NCI-H524 (cell line): Measurements from ENCODE around the gene SMAD6.

Experiments
- DNase-seq, 2 experiments: peaks; one replicate each; lab custom pipeline; 2025; lab: John Stamatoyannopoulos, UW

The SMAD6 gene

GRCh38 chr15:66721020-66721419, 19.0 kb downstream of the SMAD6 start:
- DNase-seq, result no peak

GRCh38 chr15:66721501-66721937, 19.5 kb downstream of the SMAD6 start:
- DNase-seq, result no peak

DNA sequence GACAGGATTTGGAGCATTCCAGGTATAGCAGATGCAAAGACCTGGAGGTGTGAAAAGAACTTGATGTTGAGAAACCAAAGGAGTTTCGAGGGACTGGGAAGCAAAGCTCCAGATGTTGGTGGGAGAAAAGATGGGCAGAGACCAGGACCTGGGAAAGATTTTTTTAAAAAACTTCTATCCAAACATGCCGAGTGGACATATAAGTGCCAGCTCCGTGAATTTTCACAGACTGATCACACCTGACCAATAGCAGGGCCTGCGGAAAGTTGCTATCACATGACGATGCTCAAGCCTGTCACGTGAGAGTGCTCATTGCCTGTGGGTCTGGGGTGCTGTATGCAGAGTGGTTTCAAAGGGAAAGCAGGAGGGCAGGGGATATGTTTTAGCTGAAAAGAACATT, 19.9 kb downstream of the SMAD6 start:
- no peak for DNase-seq

DNA sequence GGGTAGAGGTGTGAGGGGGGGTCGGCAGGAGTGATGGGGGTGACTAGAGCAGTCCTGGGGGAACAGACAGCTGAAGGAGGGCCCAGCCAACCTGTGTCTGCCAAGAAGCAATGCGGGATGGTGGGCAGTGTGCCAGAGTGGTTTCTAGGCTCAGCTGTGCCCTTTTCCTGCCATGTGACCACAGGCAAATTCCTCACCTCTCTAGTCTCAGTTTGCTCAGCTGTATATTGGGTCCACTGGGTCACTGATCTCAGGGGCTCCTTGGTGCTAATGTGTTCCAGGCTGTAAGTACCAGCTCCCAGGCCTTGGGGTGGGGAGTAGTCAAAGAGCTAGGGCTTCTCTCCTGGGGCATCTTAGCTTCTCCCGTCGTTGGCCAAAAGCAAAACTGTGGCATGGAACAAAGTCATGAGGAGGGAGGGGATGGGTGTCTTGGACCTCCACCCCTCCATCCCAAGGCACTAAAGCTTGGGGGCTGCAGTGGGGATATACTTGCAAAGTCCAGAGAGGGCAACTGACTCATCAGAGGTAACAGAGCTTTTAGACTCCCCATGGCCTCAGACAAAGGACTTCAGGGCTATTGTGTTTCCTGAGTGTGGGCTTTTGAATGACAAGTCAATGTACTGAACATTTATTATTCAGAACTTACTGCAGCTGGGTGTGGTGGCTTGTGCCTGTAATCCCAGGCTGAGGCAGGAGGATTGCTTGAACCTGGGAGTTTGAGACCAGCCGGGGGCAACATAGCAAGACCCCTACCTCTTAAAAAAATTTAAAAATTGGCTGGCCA, 20.9 kb downstream of the SMAD6 start:
- no peak for DNase-seq

- DNase-seq, result no peak
Observed at GRCh38 chr15:66723826-66724731, 22.0 kb downstream of the SMAD6 start.

GRCh38 chr15:66724732-66725463, 22.9 kb downstream of the SMAD6 start:
- peak in 1 of 2 experiments; percentile 57 for DNase-seq

- DNase-seq, result peak; percentile 70 to 86
Observed at GRCh38 chr15:66725464-66725785, 23.4 kb downstream of the SMAD6 start.

DNA sequence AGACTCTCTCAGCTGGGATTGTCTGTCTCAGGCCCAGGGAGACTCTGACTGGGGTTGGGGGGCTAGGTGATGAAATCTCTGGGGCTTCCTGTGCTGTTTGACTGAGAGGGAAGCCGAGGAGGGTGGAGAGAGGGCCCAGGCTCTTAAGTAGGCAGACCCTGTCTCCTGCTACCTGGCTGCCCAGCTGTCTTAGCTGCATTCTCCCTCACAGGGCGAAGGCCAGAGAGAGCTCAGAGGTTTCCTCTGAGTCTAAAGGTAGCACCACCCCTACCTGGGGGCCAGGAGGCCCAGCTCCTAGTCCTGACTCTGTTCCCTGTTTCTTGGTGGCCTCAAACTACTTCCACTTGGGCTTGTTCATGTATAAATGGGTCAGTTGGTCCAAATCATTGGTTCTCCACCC, 24.4 kb downstream of the SMAD6 start:
- DNase-seq, result no peak

DNA sequence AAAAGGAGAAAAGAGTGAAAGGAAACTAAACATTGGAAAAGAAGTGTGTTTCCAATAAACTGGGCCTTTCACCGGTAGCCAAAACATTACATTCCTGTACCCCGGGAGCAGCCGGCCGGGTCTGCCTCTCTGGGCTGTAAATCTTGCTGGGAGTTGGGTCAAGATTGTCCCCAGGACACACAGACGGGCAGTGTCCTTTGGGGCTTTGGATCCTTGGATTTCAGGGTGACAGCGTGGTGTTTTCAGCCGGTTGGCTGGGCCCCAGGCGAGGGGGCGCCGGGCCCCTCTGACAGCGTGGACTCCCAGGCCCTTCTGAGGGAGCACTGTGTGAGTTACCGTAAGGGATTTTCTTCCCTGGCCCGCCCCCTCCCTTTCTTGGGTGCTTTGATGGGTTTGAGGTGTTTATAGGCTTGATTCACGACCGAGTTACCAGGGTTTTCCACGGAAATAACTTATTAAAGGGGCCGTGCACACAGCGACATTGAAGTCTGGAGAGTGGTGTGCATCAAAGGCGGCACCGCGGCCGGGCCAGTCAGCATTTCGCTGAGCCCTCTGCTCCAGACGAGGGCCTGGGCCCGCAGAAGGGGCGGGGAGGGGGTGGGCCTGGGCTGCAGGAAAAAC, 27.4 kb downstream of the SMAD6 start:
- no peak for DNase-seq

DNA sequence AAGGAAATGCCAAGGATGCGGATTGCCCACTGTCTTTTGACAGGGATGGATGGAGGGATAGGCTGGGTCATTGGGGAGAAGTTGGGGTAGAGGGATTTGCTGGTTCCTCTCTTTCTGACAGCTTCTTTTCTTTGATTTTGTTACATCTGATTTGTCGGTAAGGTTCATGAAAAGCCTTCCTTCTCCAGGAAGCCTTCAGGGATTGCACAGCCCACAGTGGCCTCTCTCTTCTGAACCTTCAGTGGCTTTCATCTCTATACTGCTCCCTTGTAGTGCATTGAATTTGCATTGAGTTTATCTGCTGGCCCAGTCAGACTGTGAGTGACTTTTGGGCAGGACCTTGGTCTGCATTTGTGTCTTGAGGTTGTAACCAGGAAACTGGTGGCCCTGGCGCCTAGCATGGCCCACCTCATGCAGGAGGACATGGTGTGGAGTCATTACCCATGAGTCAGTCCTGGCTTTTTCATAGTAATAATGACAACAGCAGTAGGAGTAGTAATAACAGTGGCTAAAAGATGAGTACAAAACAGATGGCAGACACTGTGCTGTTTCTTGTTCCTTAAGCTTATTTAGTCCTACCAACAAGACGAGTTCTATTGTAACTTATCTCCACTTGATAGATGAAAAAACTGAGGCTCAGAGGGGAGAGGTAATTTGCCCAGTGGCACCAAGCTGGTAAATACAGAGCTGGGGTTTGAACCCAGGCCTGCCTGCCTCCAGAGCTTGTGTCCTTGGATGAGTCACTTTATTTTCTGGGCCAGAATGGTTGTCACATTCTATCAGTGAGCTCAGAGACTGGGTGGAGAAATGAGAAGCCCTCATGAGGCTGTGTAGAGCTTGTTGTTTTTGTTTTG, 28.4 kb downstream of the SMAD6 start:
- DNase-seq, result no peak

GRCh38 chr15:66733976-66734375, 31.9 kb downstream of the SMAD6 start:
- DNase-seq, result no peak

DNA sequence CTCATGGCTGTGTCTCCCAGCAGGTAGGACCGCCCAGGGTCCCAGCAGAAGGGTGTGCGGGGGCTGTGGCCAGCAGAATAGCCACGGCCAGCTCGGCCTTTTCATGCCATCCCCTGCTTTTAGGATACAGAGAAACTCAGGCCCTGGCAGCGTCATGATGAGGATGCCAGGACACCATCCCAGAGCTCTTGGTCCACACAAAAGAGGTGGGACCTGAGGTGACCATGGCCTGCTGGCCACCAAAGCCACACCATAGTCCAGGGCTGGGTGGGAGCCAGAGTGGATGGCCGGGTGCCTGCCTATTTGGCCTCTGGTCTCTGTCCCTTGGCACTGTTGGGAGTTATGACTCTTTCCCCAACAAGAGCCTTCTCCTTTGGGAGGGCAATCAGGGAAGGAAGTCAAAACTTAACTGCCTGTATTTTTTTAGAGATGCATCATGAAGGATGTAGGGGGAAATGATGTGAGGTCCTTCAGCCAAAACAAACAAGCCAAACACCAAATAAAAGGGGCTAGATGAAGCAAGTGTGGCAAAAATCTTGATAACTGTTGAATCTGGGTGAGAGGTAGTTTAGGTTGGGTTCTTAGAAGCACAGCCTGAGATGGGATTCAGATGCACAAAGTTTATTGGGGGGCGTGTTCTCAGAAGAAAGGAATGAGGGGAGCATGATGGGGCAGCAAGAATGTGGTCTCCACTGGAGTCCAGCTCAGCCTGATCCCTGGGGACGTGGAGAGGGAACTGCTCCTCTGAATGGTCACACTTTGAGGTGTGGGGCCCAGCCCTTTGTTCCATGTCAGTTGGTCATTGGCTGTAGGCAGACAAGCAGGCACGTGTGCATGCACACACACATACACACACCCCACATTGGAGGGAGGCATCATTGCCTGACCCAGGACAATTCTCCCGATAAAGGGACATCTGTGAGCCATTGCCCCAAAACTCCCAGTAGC, 33.2 kb downstream of the SMAD6 start:
- DNase-seq, result no peak

DNA sequence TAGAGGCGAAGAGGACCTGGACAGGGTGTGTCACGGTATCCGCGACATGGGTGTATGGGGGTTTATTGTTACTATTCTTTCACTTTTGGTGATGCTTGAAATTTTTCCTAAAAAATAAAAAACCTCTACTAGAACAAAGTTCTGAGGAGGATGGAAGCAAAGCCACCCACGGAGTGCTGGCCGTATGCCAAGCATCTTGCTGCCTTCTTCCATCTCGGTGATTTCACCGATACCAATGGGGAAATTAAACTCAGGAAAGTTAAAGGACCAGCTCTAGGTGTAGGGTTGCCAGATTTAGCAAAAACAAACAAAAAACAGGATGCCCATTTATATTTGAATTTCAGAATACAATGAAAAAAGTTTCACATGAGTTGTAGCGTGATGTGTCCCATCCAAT, 33.9 kb downstream of the SMAD6 start:
- DNase-seq, result no peak

DNA sequence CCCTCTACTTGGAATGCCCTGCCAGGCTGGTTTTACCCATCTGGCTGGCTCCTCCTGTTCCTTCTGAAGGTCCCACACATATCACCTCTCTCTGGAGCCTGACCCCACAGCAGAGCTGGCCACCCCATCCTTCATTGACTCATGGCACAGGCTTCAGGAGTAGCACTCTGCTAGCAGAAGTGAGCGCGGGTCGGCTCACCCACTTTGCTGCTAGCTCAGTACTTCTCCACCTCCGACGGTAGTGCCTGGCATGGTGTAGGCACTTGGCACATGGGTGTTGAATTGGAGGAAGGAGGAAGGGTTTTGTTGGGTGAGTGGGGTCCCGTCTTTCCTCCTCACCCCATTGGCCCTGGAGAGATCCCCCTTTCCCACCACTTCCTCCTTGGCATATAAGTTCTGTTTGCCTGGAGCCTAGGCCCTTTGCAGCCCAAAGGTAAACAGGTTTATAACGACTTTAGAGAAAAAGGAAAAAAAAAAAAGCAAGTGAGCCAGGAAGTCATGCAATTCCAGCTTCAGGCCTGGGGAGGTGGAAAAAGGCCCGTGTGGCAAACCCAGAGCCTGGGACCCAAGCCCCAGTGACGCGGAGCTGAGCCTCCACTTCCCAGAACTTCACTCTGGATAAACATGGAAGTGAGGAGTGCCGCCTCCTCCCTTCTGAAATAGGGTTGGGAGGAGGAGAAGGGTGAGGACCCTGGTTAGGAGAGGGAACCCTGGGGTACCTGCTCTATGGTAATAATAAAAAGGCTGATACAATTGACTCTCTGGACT, 35.4 kb downstream of the SMAD6 start:
- no peak for DNase-seq

DNA sequence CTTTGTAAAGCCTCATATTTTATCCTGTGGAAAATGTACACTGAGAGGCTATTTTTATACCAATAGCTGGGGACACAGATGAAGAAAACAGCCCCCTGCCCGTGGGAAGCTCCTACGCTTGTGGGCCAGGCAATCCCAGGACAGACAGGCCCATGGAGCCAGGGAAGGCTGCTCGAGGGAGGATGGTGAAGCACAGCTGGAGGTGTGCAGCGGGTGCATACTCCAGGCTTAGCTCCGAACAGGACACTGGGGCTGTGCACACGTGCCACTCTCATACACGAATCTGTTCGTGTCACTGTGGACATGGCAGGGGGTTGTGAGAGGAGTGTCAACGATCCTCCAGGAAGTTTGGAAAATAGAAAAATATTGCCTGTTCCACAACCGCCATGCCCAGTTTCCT, 36.1 kb downstream of the SMAD6 start:
- no peak for DNase-seq

- DNase-seq, result no peak
Observed at GRCh38 chr15:66738595-66738994, 36.6 kb downstream of the SMAD6 start.

DNA sequence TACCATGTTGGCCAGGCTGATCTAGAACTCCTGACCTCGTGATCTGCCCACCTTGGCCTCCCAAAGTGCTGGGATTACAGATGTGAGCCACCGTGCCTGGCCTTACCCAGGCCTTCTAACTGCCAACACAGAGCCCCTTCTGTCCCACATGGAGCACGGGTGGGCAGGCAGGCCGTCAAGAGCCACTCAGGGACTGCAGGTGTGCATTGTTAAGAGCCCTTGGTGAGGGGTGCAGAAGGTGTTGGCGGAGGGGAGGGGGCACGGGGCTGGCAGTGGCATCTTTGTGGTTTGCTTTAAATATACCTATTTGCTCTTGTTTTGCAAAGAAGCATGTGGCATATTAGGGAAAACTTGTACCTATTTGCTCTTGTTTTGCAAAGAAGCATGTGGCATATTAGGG, 37.3 kb downstream of the SMAD6 start:
- DNase-seq, result peak; percentile 2 to 17

GRCh38 chr15:66740802-66741201, 38.8 kb downstream of the SMAD6 start:
- no peak for DNase-seq

GRCh38 chr15:66741646-66742045, 39.6 kb downstream of the SMAD6 start:
- no peak for DNase-seq
